H1 (cell line): Measurements from ENCODE around the gene PDE5A. TPM values are rescaled to one million over a fixed set of nuclear protein-coding genes. Genes with fewer than 3 reads are reported as not detected.

Source experiments
- CTCF ChIA-PET: fragments of 300-600 bp; sonication (Branson Sonifier 250); formaldehyde crosslinking; loops from one replicate; lab custom pipeline; 2021; ENCODE audit not compliant: partially characterized antibody; lab: Charles Lee
- POLR2A ChIA-PET: fragments of 300-600 bp; sonication (Branson Sonifier 250); formaldehyde crosslinking; loops from one replicate; lab custom pipeline; 2021; ENCODE audit warnings: inconsistent platforms; ENCODE audit not compliant: partially characterized antibody; lab: Charles Lee
- DNase-seq, 2 experiments: peaks; one replicate each; pipeline versions ENCODE4 v3.0.0 to v3.0.0-alpha.2; 2010 to 2022; ENCODE audit warnings: low spot score in 2 of 2, low read depth in 1 of 2, mixed read lengths in 1 of 2
- FAIRE-seq: peaks from 2 replicates; lab custom pipeline; 2011; peaks lifted over from hg19 to GRCh38; lab: Jason Lieb, UNC
- H2AFZ ChIP-seq: 2 replicates; pipeline ENCODE4 v1.8.1; 2012; ENCODE audit warnings: low read length, inconsistent platforms
- H2AK5ac ChIP-seq: 2 replicates; pipeline ENCODE4 v1.6.1; 2013; ENCODE audit warnings: low read depth, low read length
- H2BK120ac ChIP-seq: replicated peaks from 2 replicates; pipeline ENCODE3; 2013; ENCODE audit warnings: low read depth, low read length, inconsistent platforms
- H2BK12ac ChIP-seq: 2 replicates; pipeline ENCODE4 v1.6.1; 2013; ENCODE audit warnings: low read depth, low read length
- H2BK15ac ChIP-seq: 2 replicates; pipeline ENCODE4 v1.6.1; 2013; ENCODE audit warnings: low read length
- H2BK20ac ChIP-seq: 2 replicates; pipeline ENCODE4 v1.6.1; 2013; ENCODE audit warnings: low read length
- H2BK5ac ChIP-seq: 2 replicates; pipeline ENCODE4 v1.6.1; 2013; ENCODE audit warnings: low read depth, low read length
- H3K14ac ChIP-seq: 2 replicates; pipeline ENCODE4 v1.6.1; 2013; ENCODE audit warnings: inconsistent platforms; ENCODE audit not compliant: insufficient read length
- H3K18ac ChIP-seq: 2 replicates; pipeline ENCODE4 v1.6.1; 2013; ENCODE audit warnings: low read length; ENCODE audit errors: extremely low read depth
- H3K23ac ChIP-seq: 2 replicates; pipeline ENCODE4 v1.6.1; 2013; ENCODE audit warnings: inconsistent platforms; ENCODE audit not compliant: insufficient read length
- H3K23me2 ChIP-seq: 2 replicates; pipeline ENCODE4 v1.6.1; 2013; ENCODE audit warnings: low read depth, low read length
- H3K27ac ChIP-seq: 2 replicates; pipeline ENCODE4 v1.6.1; 2011; ENCODE audit warnings: low read depth, low read length, inconsistent platforms
- H3K27me3 ChIP-seq, 4 experiments: replicated peaks in 1 of 4; 1 replicate in 1 of 4; 2 replicates in 3 of 4; pipeline versions ENCODE4 v1.6.1 to v1.8.1; 2011 to 2013; ENCODE audit warnings: low read length in 3 of 4, mild to moderate bottlenecking in 3 of 4, inconsistent platforms in 2 of 4, mixed read lengths in 2 of 4, moderate library complexity in 1 of 4; ENCODE audit not compliant: control insufficient read depth in 3 of 4, insufficient read depth in 3 of 4; ENCODE audit errors: extremely low read depth in 1 of 4
- H3K36me3 ChIP-seq, 4 experiments: 2 replicates each; pipeline versions ENCODE4 v1.6.1 to v1.8.1; 2011 to 2013; ENCODE audit warnings: mild to moderate bottlenecking in 4 of 4, low read length in 3 of 4, moderate library complexity in 2 of 4, control low read depth in 1 of 4, inconsistent platforms in 1 of 4; ENCODE audit not compliant: insufficient read depth in 4 of 4, control insufficient read depth in 2 of 4
- H3K4ac ChIP-seq: replicated peaks from 2 replicates; pipeline ENCODE3; 2013; ENCODE audit warnings: low read length, low read depth, mixed read lengths, inconsistent platforms; ENCODE audit not compliant: insufficient read length
- H3K4me1 ChIP-seq, 4 experiments: replicated peaks in 1 of 4; 1 replicate in 1 of 4; 2 replicates in 3 of 4; pipeline versions ENCODE4 v1.6.1 to v1.8.1; 2011 to 2013; ENCODE audit warnings: low read length in 3 of 4, inconsistent platforms in 2 of 4, mixed read lengths in 1 of 4; ENCODE audit not compliant: insufficient read depth in 4 of 4, control insufficient read depth in 3 of 4
- H3K4me2 ChIP-seq, 2 experiments: 2 replicates each; pipeline versions ENCODE4 v1.6.1 to v1.8.1; 2011 to 2013; ENCODE audit warnings: low read depth in 2 of 2, low read length in 2 of 2, control low read depth in 1 of 2, inconsistent platforms in 1 of 2, mild to moderate bottlenecking in 1 of 2; ENCODE audit not compliant: insufficient read depth in 1 of 2
- H3K4me3 ChIP-seq, 4 experiments: fragments of 200-600, 300-600 bp in 1 of 4; sonication (generic), shearing (Covaris generic), sonication (Bioruptor Twin) in 1 of 4; 2 replicates each; pipeline versions ENCODE4 v1.5.1 to v1.8.1; 2011 to 2016; ENCODE audit warnings: low read length in 4 of 4, low read depth in 3 of 4, control low read depth in 2 of 4, inconsistent platforms in 2 of 4, mild to moderate bottlenecking in 2 of 4, mixed read lengths in 1 of 4, moderate library complexity in 1 of 4; ENCODE audit not compliant: insufficient read depth in 2 of 4; ENCODE audit errors: extremely low read depth in 1 of 4
- H3K56ac ChIP-seq: replicated peaks from 2 replicates; pipeline ENCODE3; 2013; ENCODE audit warnings: low read depth, mild to moderate bottlenecking, mixed read lengths, low read length, inconsistent platforms; ENCODE audit not compliant: insufficient read length
- H3K79me1 ChIP-seq: 2 replicates; pipeline ENCODE4 v1.6.1; 2013; ENCODE audit warnings: low read depth, low read length, control low read depth
- H3K79me2 ChIP-seq, 2 experiments: 2 replicates each; pipeline versions ENCODE4 v1.6.1 to v1.8.1; 2012 to 2013; ENCODE audit warnings: low read length in 2 of 2, mild to moderate bottlenecking in 2 of 2, inconsistent platforms in 1 of 2; ENCODE audit not compliant: insufficient read depth in 2 of 2, control insufficient read depth in 1 of 2
- H3K9ac ChIP-seq, 4 experiments: replicated peaks in 1 of 4; 1 replicate in 1 of 4; 2 replicates in 3 of 4; pipeline versions ENCODE4 v1.6.1 to v1.8.1; 2011 to 2013; ENCODE audit warnings: low read depth in 3 of 4, low read length in 3 of 4, control low read depth in 2 of 4, mild to moderate bottlenecking in 2 of 4, moderate library complexity in 2 of 4, inconsistent platforms in 1 of 4; ENCODE audit errors: extremely low read depth in 1 of 4
- H3K9me3 ChIP-seq, 2 experiments: 2 replicates each; pipeline versions ENCODE4 v1.6.1 to v1.8.1; 2012 to 2013; ENCODE audit warnings: mild to moderate bottlenecking in 2 of 2, moderate library complexity in 2 of 2, control low read depth in 1 of 2, inconsistent platforms in 1 of 2, low read depth in 1 of 2, low read length in 1 of 2, mixed read lengths in 1 of 2; ENCODE audit not compliant: insufficient read depth in 2 of 2
- H4K20me1 ChIP-seq, 2 experiments: replicated peaks in 1 of 2; 2 replicates each; pipeline versions ENCODE3 to v1.8.1; 2011 to 2013; ENCODE audit warnings: inconsistent platforms in 2 of 2, low read length in 2 of 2, mild to moderate bottlenecking in 1 of 2; ENCODE audit not compliant: insufficient read depth in 2 of 2, control insufficient read depth in 1 of 2
- H4K5ac ChIP-seq: 2 replicates; pipeline ENCODE4 v1.6.1; 2013; ENCODE audit warnings: low read length, low read depth, mixed read lengths, inconsistent platforms; ENCODE audit not compliant: insufficient read length
- H4K8ac ChIP-seq: 2 replicates; pipeline ENCODE4 v1.8.0; 2013; ENCODE audit warnings: mild to moderate bottlenecking, moderate library complexity, low read length, inconsistent platforms; ENCODE audit not compliant: insufficient read depth; ENCODE audit errors: extremely low read depth
- H4K91ac ChIP-seq: replicated peaks from 2 replicates; pipeline ENCODE3; 2013; ENCODE audit warnings: low read length, mixed read lengths, inconsistent platforms; ENCODE audit not compliant: insufficient read length
- E2F6 ChIP-seq: IDR thresholded peaks from 2 replicates; pipeline ENCODE4 v1.6.1; 2012; ENCODE audit warnings: inconsistent platforms
- EZH2 ChIP-seq: fragments of 200-600 bp; sonication (generic); IDR thresholded peaks from 2 replicates; pipeline ENCODE4 v1.7.1; 2012; ENCODE audit warnings: low read depth, mild to moderate bottlenecking, moderate library complexity, low read length, inconsistent platforms; ENCODE audit not compliant: severe bottlenecking
- RXRA ChIP-seq: IDR thresholded peaks from 2 replicates; pipeline ENCODE4 v1.6.1; 2011; ENCODE audit warnings: low read depth, mild to moderate bottlenecking, low read length, moderate library complexity; ENCODE audit not compliant: insufficient read depth
- SP4 ChIP-seq: IDR thresholded peaks from 2 replicates; pipeline ENCODE4 v1.6.1; 2012; ENCODE audit warnings: low read length, inconsistent platforms
- TBP ChIP-seq: IDR thresholded peaks from 2 replicates; pipeline ENCODE4 v1.6.1; 2011; ENCODE audit warnings: low read depth, low read length, improper control_type of control experiment
- TEAD4 ChIP-seq: IDR thresholded peaks from 2 replicates; pipeline ENCODE4 v1.6.1; 2012; ENCODE audit warnings: low read depth, low read length, inconsistent platforms, mixed read lengths
- ZNF274 ChIP-seq: IDR thresholded peaks from 2 replicates; pipeline ENCODE4 v1.7.0; 2012; ENCODE audit warnings: low read length, borderline replicate concordance; ENCODE audit errors: extremely low read depth
- WGBS, 2 experiments: shearing (Covaris generic) in 1 of 2; methylation state at CpG; one replicate each; pipeline versions ENCODE4 v1.1.6 to v1.1.7; 2013 to 2015; ENCODE audit warnings: low lambda C conversion rate in 2 of 2, mixed read lengths in 2 of 2, inconsistent platforms in 1 of 2, low coverage in 1 of 2, missing lambda C conversion rate in 1 of 2; ENCODE audit not compliant: insufficient replicate concordance in 2 of 2, insufficient coverage in 1 of 2, insufficient read length in 1 of 2; ENCODE audit errors: extremely low coverage in 1 of 2, missing lambda C conversion rate in 1 of 2; 5-methylcytosine and 5-hydroxymethylcytosine counted together
- polyA plus RNA-seq, 7 experiments: library from polyadenylated mRNA; depleted of rRNA in 3 of 7; stranded (reverse) in 5 of 7; unstranded in 2 of 7; fragments of >200 nt in 5 of 7; fragments of 200-250 nt in 2 of 7; gene quantifications; 1 replicate in 5 of 7; 2 replicates in 1 of 7; 4 replicates in 1 of 7; pipeline versions ENCODE4 v1.2.1 to v1.2.3, GENCODE V29; 2011 to 2013; ENCODE audit warnings: missing spikeins in 2 of 7, mixed read lengths in 2 of 7
- total RNA-seq: library from RNA; stranded (reverse); fragmentation: NEBNext Ultra II Directional; extraction: Animal tissue kit (Norgen Biotek cat#: 25700); gene quantifications from 2 replicates; pipeline ENCODE4 v1.2.1, GENCODE V29; 2021

Gene PDE5A
- total and polyA plus RNA-seq, 2 of the 8 experiments (the other 6 are each of a cell fraction or from before 2014, with no cell fraction given): 5.6 to 32.4 TPM

- 93% methylated on average over 5 of the region's 5 CpGs; no CpG with 5 or more reads in 1 of the 2 experiments for WGBS, 2 experiments
- Histone ChIP-seq H3K9ac (no peak overlapping the region), H4K8ac (no peak overlapping the region)
Measured at GRCh38 chr4:119525005-119525749, 103.4 kb downstream of the PDE5A start.

More at GRCh38 chr4:119525005-119525749, 103.4 kb downstream of the PDE5A start:
- Histone ChIP-seq H3K56ac (no peak overlapping the region), H3K9me3 (no peaks in the 10 kb centered on the region), H4K20me1 (no peaks in the 10 kb centered on the region), H2BK12ac (no peak overlapping the region), H3K4me2 (no peak overlapping the region), H3K4me1 (peaks cover 0 to 11% (median 7%) of the 10 kb centered on the region in 4 experiments; a peak in 4 of 7 replicates), H2BK5ac (no peak overlapping the region), H2BK20ac (no peak overlapping the region), H3K4me3 (no peak overlapping the region), H3K79me1 (no peaks in the 10 kb centered on the region), H3K23me2 (no peaks in the 10 kb centered on the region), H3K27ac (no peak overlapping the region; the same call in 1 of the 2 replicates), H3K23ac (no peak overlapping the region), H2AFZ (no peak overlapping the region), H3K4ac (no peak overlapping the region), H3K18ac (no peak overlapping the region), H4K91ac (no peak overlapping the region), H2BK120ac (no peak overlapping the region), H2AK5ac (no peak overlapping the region), H3K27me3 (no peaks in the 10 kb centered on the region), H3K14ac (no peak overlapping the region), H4K5ac (no peak overlapping the region), H3K36me3 (peaks cover 0 to 5% (median 2%) of the 10 kb centered on the region in 4 experiments; a peak in 2 of 8 replicates), H3K79me2 (no peaks in the 10 kb centered on the region), H2BK15ac (no peak overlapping the region)
- POLR2A ChIA-PET: no interaction called here
- DNase-seq: no peak
- no peak for FAIRE-seq
- TF ChIP-seq EZH2 (no peak), TEAD4 (no peak), ZNF274 (no peak), RXRA (no peak), TBP (no peak), SP4 (no peak), E2F6 (no peak)
- CTCF ChIA-PET: no interaction called here
